ENCODE measurements around the gene DUS2.
"Not testable (repeated sequence)": the region's sequence is repeated elsewhere in the genome, so short reads cannot be mapped to it uniquely, and the experiment has no call there.

The DUS2 gene

GRCh38 chr16:68022728-68023537 lies at the start of gene DUS2, which contains the start of gene DDX28:
Gene DUS2, plus strand, starts transcription at chr16:68023284. Its CDS starts 14,740 bp downstream, at chr16:68038024.
Gene DDX28, minus strand, starts transcription at chr16:68023232. Its CDS starts 30 bp downstream, at chr16:68023202.
- peak; percentile 86 for DNase-seq

- no peak for DNase-seq
Measured at GRCh38 chr16:67975321-67976105, 47.6 kb upstream of the DUS2 start.

DNA sequence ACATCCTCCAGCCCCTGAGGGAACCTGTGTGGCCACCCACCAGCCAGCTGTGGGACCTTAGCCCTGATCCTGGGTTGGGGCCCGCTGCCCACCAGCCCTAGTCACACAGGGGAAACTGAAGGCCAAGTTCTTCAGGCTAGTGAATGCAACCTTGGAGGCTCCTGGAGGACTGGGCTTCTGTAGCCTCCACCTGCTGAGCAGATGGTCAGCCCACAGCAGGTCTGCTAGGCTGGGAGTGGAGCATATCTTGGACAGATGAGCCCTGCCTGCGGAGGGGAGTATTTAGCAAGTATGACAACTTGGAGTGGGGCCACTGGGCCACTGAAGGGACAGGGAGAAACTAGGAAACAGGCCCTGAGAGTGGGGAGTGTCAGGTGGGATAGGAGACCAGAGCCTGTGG lies 46.9 kb upstream of the DUS2 start:
- DNase-seq = no peak

GRCh38 chr16:67977005-67977404 lies 46.1 kb upstream of the DUS2 start:
- DNase-seq = no peak

GRCh38 chr16:67977469-67978227 lies 45.4 kb upstream of the DUS2 start:
- no peak for DNase-seq

GRCh38 chr16:67979955-67980678 lies 43.0 kb upstream of the DUS2 start, which contains the start of gene DPEP3:
Gene DPEP3, minus strand, starts transcription at chr16:67980499. Its CDS starts 119 bp downstream, at chr16:67980380.
- DNase-seq = no peak

- no peak for DNase-seq
Measured at GRCh38 chr16:67982011-67982696, 40.9 kb upstream of the DUS2 start.

- no peak for DNase-seq
Measured at GRCh38 chr16:67986949-67987348, 36.1 kb upstream of the DUS2 start.

DNA sequence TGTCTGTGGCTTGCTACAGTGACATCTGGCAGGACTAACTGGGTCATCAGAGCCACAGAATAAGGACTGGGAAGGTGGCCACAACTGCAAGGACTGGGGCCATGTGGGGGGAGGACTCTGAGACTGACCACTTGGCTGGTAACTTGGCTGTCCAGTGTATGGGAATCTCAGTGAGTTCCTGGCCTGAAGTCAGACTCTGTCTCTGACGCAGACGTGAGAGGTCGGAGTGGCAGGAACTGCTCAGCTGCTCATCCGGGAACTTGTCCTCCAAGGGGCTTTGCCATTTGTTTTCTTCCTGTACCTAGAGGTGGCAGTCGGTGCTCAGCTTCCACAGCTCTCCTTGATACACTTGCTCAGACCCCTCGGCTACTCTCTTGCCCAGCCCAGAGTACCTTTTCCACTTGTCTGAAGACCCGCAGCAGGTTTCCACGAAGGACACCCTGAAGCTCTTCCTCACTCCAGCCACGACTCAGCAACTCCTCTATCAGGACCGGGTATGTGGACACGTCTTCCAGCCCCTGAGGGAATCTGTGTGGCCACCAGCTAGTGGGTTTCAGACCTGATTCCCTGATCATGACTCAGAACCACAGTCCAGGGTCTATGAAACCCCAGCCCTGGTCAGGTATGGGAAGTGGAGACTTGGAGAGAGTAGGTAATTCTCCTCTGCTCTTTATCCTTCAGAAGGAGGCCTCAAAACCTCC lies 35.5 kb upstream of the DUS2 start:
- DNase-seq = no peak

- DNase-seq = no peak
Measured at GRCh38 chr16:67988675-67989074, 34.4 kb upstream of the DUS2 start.

DNA sequence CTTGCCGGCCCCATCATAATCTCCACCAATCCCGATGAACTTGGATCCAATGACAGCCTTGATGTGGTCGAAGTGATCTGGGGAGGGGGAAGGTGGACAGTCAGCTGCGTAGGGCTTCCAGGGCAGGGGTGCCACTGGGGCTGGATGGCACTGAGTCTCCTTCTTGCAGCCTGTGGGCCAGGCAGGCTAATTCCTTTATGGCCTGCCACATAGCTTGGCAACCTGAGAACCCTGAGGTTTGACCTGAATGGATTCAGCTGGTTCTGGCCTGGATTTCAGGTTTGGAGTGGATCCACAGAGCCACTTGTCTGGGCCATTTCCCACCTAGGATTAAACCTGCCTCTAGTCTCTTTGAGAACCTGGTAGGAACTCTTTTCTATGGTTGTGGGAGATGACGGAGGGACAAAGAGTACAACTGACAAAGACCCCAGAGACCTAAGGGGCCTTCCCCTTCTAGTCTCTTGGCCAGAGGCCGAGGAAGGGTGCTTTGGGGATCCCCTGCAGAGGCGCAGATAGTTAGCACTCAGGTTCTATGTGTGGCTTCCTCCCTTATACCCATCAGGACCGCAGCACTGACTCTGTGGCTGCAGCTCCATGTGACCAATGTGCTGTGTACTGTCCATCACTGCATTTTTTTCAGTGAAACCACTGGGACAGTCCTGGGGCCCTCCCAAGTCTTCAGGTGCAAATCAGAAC lies 33.6 kb upstream of the DUS2 start:
- DNase-seq = no peak

GRCh38 chr16:67990018-67990386 lies 33.1 kb upstream of the DUS2 start:
- no peak for DNase-seq

DNA sequence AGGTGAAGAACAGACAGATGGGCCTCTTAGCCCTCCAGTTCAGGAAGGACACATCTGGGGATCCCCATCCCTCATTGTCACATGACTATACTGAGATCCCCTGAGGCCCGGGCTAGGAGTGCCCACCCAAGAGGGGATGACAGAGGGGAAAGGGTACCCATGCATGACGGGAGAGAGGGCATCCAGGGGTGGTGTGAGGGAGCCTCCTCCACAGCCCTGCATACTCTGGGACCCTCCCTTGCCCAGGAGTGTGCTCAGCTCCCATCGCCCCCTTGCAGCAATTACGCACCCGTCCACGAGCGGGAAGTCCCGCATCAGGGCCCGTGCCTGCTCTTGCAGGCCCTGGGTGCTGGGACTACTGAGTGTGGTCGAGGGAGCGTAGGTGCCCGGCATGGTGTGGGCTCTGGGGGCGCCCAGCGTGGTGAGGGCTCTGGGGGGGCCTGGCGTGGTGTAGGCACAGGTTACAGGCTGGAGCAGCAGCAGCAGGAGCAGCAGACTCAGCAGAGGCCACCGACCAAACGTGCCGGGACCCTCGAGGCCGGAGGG lies 30.4 kb upstream of the DUS2 start:
- no peak for DNase-seq

GRCh38 chr16:67993207-67994039 lies 29.7 kb upstream of the DUS2 start:
- peak; percentile 68 for DNase-seq

- DNase-seq = not testable (repeated sequence)
Measured at GRCh38 chr16:67994040-67994408, 29.1 kb upstream of the DUS2 start.

DNA sequence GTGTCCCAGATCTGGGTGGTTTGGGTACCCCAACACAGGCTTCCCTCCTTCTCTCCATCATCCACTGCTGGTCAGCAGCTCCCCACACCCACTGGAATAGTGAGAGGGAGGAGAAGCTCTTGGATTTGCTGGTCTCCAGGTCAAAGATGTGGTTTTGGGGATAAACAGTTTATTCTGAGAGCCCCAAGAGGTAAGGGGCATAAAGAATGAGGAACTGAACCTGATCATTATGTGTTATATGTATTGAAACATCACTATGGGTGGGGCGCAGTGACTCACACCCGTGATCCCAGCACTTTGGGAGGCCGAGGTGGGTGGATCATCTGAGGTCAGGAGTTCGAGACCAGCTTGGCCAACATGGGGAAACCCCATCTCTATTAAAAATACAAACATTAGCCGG lies 27.7 kb upstream of the DUS2 start:
- no peak for DNase-seq

DNA sequence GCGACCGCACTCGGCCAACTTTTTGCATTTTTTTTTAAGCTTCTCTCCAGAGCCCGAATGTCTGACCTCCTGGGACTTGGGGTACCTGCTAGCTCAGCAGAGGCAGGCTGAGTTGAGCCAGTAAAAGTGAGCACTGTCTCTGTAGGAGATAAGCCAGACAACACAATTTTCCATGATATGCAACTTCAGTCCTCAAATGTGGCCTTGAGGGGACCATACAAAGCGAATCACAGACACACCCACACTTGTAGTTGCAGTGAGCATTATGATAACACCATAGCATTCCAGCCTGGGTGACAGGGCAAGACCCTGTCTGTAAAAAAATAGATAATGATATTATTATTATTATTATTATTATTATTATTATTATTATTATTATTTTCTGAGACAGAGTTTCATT lies 26.4 kb upstream of the DUS2 start:
- no peak for DNase-seq

DNA sequence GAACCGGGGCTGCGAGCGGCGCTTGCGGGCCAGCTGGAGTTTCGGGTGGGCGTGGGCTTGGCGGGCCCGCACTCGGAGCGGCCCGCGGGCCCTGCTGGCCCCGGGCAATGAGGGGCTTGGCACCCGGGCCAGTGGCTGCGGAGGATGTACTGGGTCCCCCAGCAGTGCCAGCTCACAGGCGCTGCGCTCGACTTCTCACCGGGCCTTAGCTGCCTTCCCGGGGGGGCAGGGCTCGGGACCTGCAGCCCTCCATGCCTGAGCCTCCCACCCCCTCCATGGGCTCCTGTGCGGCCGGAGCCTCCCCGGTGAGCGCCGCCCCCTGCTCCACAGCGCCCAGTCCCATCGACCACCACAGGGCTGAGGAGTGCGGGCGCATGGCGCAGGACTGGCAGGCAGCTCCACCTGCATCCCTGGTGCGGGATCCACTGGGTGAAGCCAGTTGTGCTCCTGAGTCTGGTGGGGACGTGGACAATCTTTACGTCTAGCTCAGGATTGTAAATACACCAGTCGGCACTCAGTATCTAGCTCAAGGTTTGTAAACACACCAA lies 24.8 kb upstream of the DUS2 start:
- DNase-seq = not testable (repeated sequence)
